Liver (tissue), 9 donors: ENCODE results near the gene MAOA. TPM values are rescaled to one million over a fixed set of nuclear protein-coding genes. Genes with fewer than 3 reads are reported as not detected.
A peak's percentile ranks its signal among the peaks of the same experiment; 100 is the strongest.

ENCODE experiments used
- DNase-seq: peaks from one replicate; pipeline ENCODE4 v3.0.0-alpha.2; 2017; ENCODE audit warnings: low spot score
- H3K27ac ChIP-seq, 2 donors: one replicate each; pipeline ENCODE4 v1.7.0; 2013; ENCODE audit warnings: inconsistent platforms in 2 of 2, low read length in 2 of 2, control low read depth in 1 of 2, low read depth in 1 of 2, mild to moderate bottlenecking in 1 of 2
- H3K27me3 ChIP-seq, 4 donors: one replicate each; pipeline versions ENCODE4 v1.6.1 to v1.7.0; 2013; ENCODE audit warnings: low read length in 3 of 4, inconsistent platforms in 1 of 4, mild to moderate bottlenecking in 1 of 4, moderate library complexity in 1 of 4; ENCODE audit not compliant: control insufficient read depth in 4 of 4, insufficient read depth in 4 of 4
- H3K36me3 ChIP-seq, 4 donors: one replicate each; pipeline versions ENCODE4 v1.6.1 to v1.7.0; 2013; ENCODE audit warnings: low read length in 3 of 4, mild to moderate bottlenecking in 3 of 4, low read depth in 1 of 4, moderate library complexity in 1 of 4; ENCODE audit not compliant: control insufficient read depth in 4 of 4, insufficient read depth in 3 of 4
- H3K4me1 ChIP-seq, 4 donors: one replicate each; pipeline versions ENCODE4 v1.6.1 to v1.7.0; 2013; ENCODE audit warnings: low read length in 3 of 4, mild to moderate bottlenecking in 3 of 4, moderate library complexity in 1 of 4; ENCODE audit not compliant: control insufficient read depth in 4 of 4, insufficient read depth in 4 of 4
- H3K4me3 ChIP-seq, 3 donors: one replicate each; pipeline versions ENCODE4 v1.6.1 to v1.7.0; 2013; ENCODE audit warnings: low read length in 3 of 3, control low read depth in 1 of 3, low read depth in 1 of 3, mild to moderate bottlenecking in 1 of 3
- H3K9ac ChIP-seq, 2 donors: one replicate each; pipeline ENCODE4 v1.7.0; 2013; ENCODE audit warnings: low read length in 2 of 2, mild to moderate bottlenecking in 2 of 2, moderate library complexity in 2 of 2, control low read depth in 1 of 2, low read depth in 1 of 2
- H3K9me3 ChIP-seq, 4 donors: one replicate each; pipeline versions ENCODE4 v1.6.1 to v1.7.0; 2013; ENCODE audit warnings: low read length in 3 of 4; ENCODE audit not compliant: control insufficient read depth in 4 of 4
- CTCF ChIP-seq: fragments of 150-350 bp; IDR thresholded peaks from 2 replicates; pipeline ENCODE4 v1.5.1; 2017; ENCODE audit warnings: improper control_type of control experiment, low read depth, low read length; ENCODE audit not compliant: missing input control
- FOXA1 ChIP-seq: IDR thresholded peaks from 2 replicates; pipeline ENCODE4 v1.6.1; 2016; ENCODE audit warnings: antibody characterized with exemption
- JUND ChIP-seq, 2 donors: IDR thresholded peaks; 2 replicates each; pipeline ENCODE4 v1.6.1; 2016; ENCODE audit warnings: antibody characterized with exemption in 2 of 2
- MAX ChIP-seq: IDR thresholded peaks from 2 replicates; pipeline ENCODE4 v1.6.1; 2016; ENCODE audit warnings: antibody characterized with exemption
- RAD21 ChIP-seq, 2 donors: IDR thresholded peaks; 2 replicates each; pipeline ENCODE4 v1.6.1; 2016; ENCODE audit warnings: antibody characterized with exemption in 2 of 2, mild to moderate bottlenecking in 2 of 2
- REST ChIP-seq: IDR thresholded peaks from 2 replicates; pipeline ENCODE4 v1.6.1; 2016; ENCODE audit warnings: antibody characterized with exemption, mild to moderate bottlenecking
- RXRA ChIP-seq, 2 donors: IDR thresholded peaks; 2 replicates each; pipeline ENCODE4 v1.6.1; 2017 to 2018; ENCODE audit warnings: antibody characterized with exemption in 2 of 2, mild to moderate bottlenecking in 1 of 2
- SP1 ChIP-seq: IDR thresholded peaks from 2 replicates; pipeline ENCODE4 v1.6.1; 2018; ENCODE audit warnings: antibody characterized with exemption, mild to moderate bottlenecking
- TAF1 ChIP-seq: conservative IDR thresholded peaks from 2 replicates; pipeline ENCODE4 v1.6.1; 2016; ENCODE audit warnings: antibody characterized with exemption, mild to moderate bottlenecking
- YY1 ChIP-seq: IDR thresholded peaks from 2 replicates; pipeline ENCODE4 v1.6.1; 2016; ENCODE audit warnings: antibody characterized with exemption, mild to moderate bottlenecking
- WGBS: extraction: QIAGEN DNeasy Blood & Tissue Kit; methylation state at CpG from one replicate; pipeline ENCODE4 v1.1.7; 2013; 5-methylcytosine and 5-hydroxymethylcytosine counted together
- polyA plus RNA-seq, 2 donors: library from polyadenylated mRNA; stranded (reverse) in 1 of 2; unstranded in 1 of 2; fragments of 200-250 nt in 1 of 2; fragments of >200 nt in 1 of 2; fragmentation: Nextera tagmentation in 1 of 2; extraction: Ambion mirVana in 1 of 2; gene quantifications; one replicate each; pipeline versions ENCODE4 v1.2.1 to v1.2.3, GENCODE V29; 2013 to 2015
- total RNA-seq, 2 donors: library from RNA; depleted of rRNA; stranded (reverse); fragments of >200 nt; gene quantifications; one replicate each; pipeline ENCODE4 v1.2.3, GENCODE V29; 2014
- donor health status: healthy.
- donor health status: healthy.
- donor health status: healthy.
- donor health status: healthy.
- donor health status: healthy.

The MAOA gene
- total and polyA plus RNA-seq, 4 donors = 41.0 to 94.2 (median 75.3) TPM

GRCh38 chrX:43612400-43612799 is 43.7 kb upstream of the MAOA start:
- Histone ChIP-seq H3K9me3 (no peaks in the 10 kb centered on the region), H3K9ac (no peak overlapping the region), H3K27me3 (no peaks in the 10 kb centered on the region), H3K27ac (no peak overlapping the region), H3K36me3 (no peaks in the 10 kb centered on the region), H3K4me3 (no peak overlapping the region), H3K4me1 (no peaks in the 10 kb centered on the region)
- TF ChIP-seq SP1 (peak; percentile 7), REST (no peak), JUND (IDR thresholded peaks at IDR 0.05) (no peak)
- DNase-seq = no peak

GRCh38 chrX:43615660-43616059 is 40.4 kb upstream of the MAOA start:
- Histone ChIP-seq H3K36me3 (no peaks in the 10 kb centered on the region), H3K4me3 (no peak overlapping the region), H3K27ac (no peak overlapping the region), H3K9me3 (no peaks in the 10 kb centered on the region), H3K4me1 (peaks cover 0 to 3% (median 0%) of the 10 kb centered on the region in 4 donors), H3K27me3 (no peaks in the 10 kb centered on the region), H3K9ac (no peak overlapping the region)
- no peak for TF ChIP-seq RXRA (IDR thresholded peaks at IDR 0.05)
- no peak for TF ChIP-seq CTCF
- TF ChIP-seq RAD21 (IDR thresholded peaks at IDR 0.05) = no peak
- TF ChIP-seq SP1 = no peak
- no peak for TF ChIP-seq JUND (IDR thresholded peaks at IDR 0.05)
- TF ChIP-seq FOXA1 = no peak
- DNase-seq = no peak
- WGBS = 86% methylated on average over 5 of the region's 5 CpGs

GRCh38 chrX:43618366-43619205 is 37.5 kb upstream of the MAOA start:
- Histone ChIP-seq H3K27me3 (no peaks in the 10 kb centered on the region), H3K27ac (no peak overlapping the region), H3K9ac (no peak overlapping the region), H3K4me1 (peaks cover 0 to 3% (median 0%) of the 10 kb centered on the region in 4 donors), H3K36me3 (no peaks in the 10 kb centered on the region), H3K9me3 (no peaks in the 10 kb centered on the region), H3K4me3 (no peak overlapping the region)
- DNase-seq = no peak
- TF ChIP-seq MAX = no peak
- TF ChIP-seq YY1 = no peak
- no peak for TF ChIP-seq RXRA (IDR thresholded peaks at IDR 0.05)
- TF ChIP-seq FOXA1 = no peak
- no peak for TF ChIP-seq REST
- TF ChIP-seq TAF1 = no peak
- WGBS = 74% methylated on average over 3 of the region's 3 CpGs
